DOHH2 (cell line): ENCODE data around the gene KLHL36.

Source experiments
- H3F3A ChIP-seq: fragments of 200-600 bp; sonication (generic), shearing (Covaris generic); 2 replicates; pipeline ENCODE4 v1.6.0; 2016; ENCODE audit warnings: antibody characterized with exemption, mild to moderate bottlenecking; ENCODE audit not compliant: control insufficient read depth, insufficient read depth
- H3K27ac ChIP-seq: fragments of 200-600 bp; sonication (generic); 2 replicates; pipeline ENCODE4 v1.5.1; 2014; ENCODE audit warnings: low read depth, mild to moderate bottlenecking, low read length, moderate library complexity
- H3K27me3 ChIP-seq: fragments of 200-600 bp; sonication (generic); 2 replicates; pipeline ENCODE4 v1.6.1; 2014; ENCODE audit warnings: mild to moderate bottlenecking, low read length, mixed read lengths; ENCODE audit not compliant: control insufficient read depth
- H3K36me3 ChIP-seq: fragments of 200-600 bp; sonication (generic); 2 replicates; pipeline ENCODE4 v1.6.1; 2014; ENCODE audit warnings: mild to moderate bottlenecking, low read length, moderate library complexity, mixed read lengths; ENCODE audit not compliant: control insufficient read depth
- H3K4me1 ChIP-seq: fragments of 200-600 bp; sonication (generic); 2 replicates; pipeline ENCODE4 v1.6.1; 2014; ENCODE audit warnings: mild to moderate bottlenecking, low read length, mixed read lengths; ENCODE audit not compliant: control insufficient read depth
- H3K4me2 ChIP-seq: fragments of 200-600 bp; sonication (generic); 2 replicates; pipeline ENCODE4 v1.6.0; 2014; ENCODE audit warnings: mild to moderate bottlenecking, low read length, moderate library complexity
- H3K4me3 ChIP-seq: fragments of 200-600 bp; sonication (generic); 2 replicates; pipeline ENCODE4 v1.5.1; 2014; ENCODE audit warnings: mild to moderate bottlenecking, low read length, mixed read lengths
- H3K79me2 ChIP-seq: fragments of 200-600 bp; sonication (generic); 2 replicates; pipeline ENCODE4 v1.6.1; 2014; ENCODE audit warnings: mild to moderate bottlenecking, low read length, mixed read lengths; ENCODE audit not compliant: control insufficient read depth
- H3K9me2 ChIP-seq: fragments of 200-600 bp; sonication (generic); replicated peaks from 2 replicates; pipeline ENCODE4 v1.6.1; 2014; ENCODE audit warnings: mild to moderate bottlenecking, low read length, mixed read lengths; ENCODE audit not compliant: control insufficient read depth
- H3K9me3 ChIP-seq: fragments of 200-600 bp; sonication (generic); 2 replicates; pipeline ENCODE4 v1.6.1; 2014; ENCODE audit warnings: antibody characterized with exemption, low read length, mixed read lengths; ENCODE audit not compliant: control insufficient read depth, insufficient read depth
- H4K20me1 ChIP-seq: fragments of 200-600 bp; sonication (generic); 2 replicates; pipeline ENCODE4 v1.6.0; 2014; ENCODE audit warnings: low read depth, mild to moderate bottlenecking, antibody characterized with exemption, low read length, moderate library complexity; ENCODE audit not compliant: control insufficient read depth, insufficient read depth
- CTCF ChIP-seq: fragments of 200-600 bp; sonication (generic); IDR thresholded peaks from one replicate; pipeline ENCODE4 v1.5.1; 2014; ENCODE audit warnings: antibody characterized with exemption, mild to moderate bottlenecking, low read depth, low read length; ENCODE audit not compliant: poor library complexity, severe bottlenecking
- EZH2phosphoT487 ChIP-seq: fragments of 200-600 bp; sonication (generic); IDR thresholded peaks from 2 replicates; pipeline ENCODE4 v1.6.1; 2017; ENCODE audit warnings: borderline replicate concordance, mild to moderate bottlenecking, antibody characterized with exemption, low read length, moderate library complexity, mixed read lengths

KLHL36 gene

GRCh38 chr16:84663433-84664101 is 15.3 kb downstream of the KLHL36 start:
- Histone ChIP-seq H3K4me2 (peak overlapping the region; percentile 79), H3K9me3 (no peaks in the 10 kb centered on the region), H3K9me2 (no peaks in the 10 kb centered on the region), H3K4me3 (peak overlapping the region; percentile 64), H3K27me3 (no peaks in the 10 kb centered on the region), H3K36me3 (peaks cover 42% of the 10 kb centered on the region), H3K79me2 (no peaks in the 10 kb centered on the region), H3K4me1 (peaks cover 40% of the 10 kb centered on the region), H4K20me1 (no peaks in the 10 kb centered on the region), H3F3A (peaks cover 3% of the 10 kb centered on the region; the same call in 1 of the 2 replicates), H3K27ac (peak overlapping the region; percentile 72)
- TF ChIP-seq EZH2phosphoT487 (no peak), CTCF (no peak)

GRCh38 chr16:84665359-84665758 is 17.0 kb downstream of the KLHL36 start:
- no peak for TF ChIP-seq EZH2phosphoT487
- H3K4me1 ChIP-seq, result peaks cover 40% of the 10 kb centered on the region
- peaks cover 3% of the 10 kb centered on the region; the same call in 1 of the 2 replicates for H3F3A ChIP-seq
- H3K36me3 ChIP-seq, result peaks cover 29% of the 10 kb centered on the region
- H3K9me3 ChIP-seq, result no peaks in the 10 kb centered on the region
- H3K9me2 ChIP-seq, result no peaks in the 10 kb centered on the region
- no peaks in the 10 kb centered on the region for H3K27me3 ChIP-seq
- H3K4me3 ChIP-seq, result no peak overlapping the region
- H3K79me2 ChIP-seq, result no peaks in the 10 kb centered on the region
- no peak overlapping the region for H3K27ac ChIP-seq
- H4K20me1 ChIP-seq, result no peaks in the 10 kb centered on the region
- H3K4me2 ChIP-seq, result peak overlapping the region; percentile 79; the same call in 1 of the 2 replicates

- Histone ChIP-seq H3K79me2 (no peaks in the 10 kb centered on the region), H3K27ac (no peak overlapping the region), H3K36me3 (peaks cover 29% of the 10 kb centered on the region), H4K20me1 (no peaks in the 10 kb centered on the region), H3K9me2 (no peaks in the 10 kb centered on the region), H3K9me3 (no peaks in the 10 kb centered on the region), H3K4me2 (no peak overlapping the region; the same call in 1 of the 2 replicates), H3F3A (peaks cover 3% of the 10 kb centered on the region; the same call in 1 of the 2 replicates), H3K4me1 (peaks cover 40% of the 10 kb centered on the region), H3K4me3 (no peak overlapping the region), H3K27me3 (no peaks in the 10 kb centered on the region)
- TF ChIP-seq EZH2phosphoT487 (no peak), CTCF (no peak)
Observed at GRCh38 chr16:84665843-84666242, 17.5 kb downstream of the KLHL36 start.

- Histone ChIP-seq H3F3A (peaks cover 3% of the 10 kb centered on the region; the same call in 1 of the 2 replicates), H3K9me2 (no peaks in the 10 kb centered on the region), H3K4me1 (peaks cover 38% of the 10 kb centered on the region), H3K9me3 (no peaks in the 10 kb centered on the region), H3K79me2 (no peaks in the 10 kb centered on the region), H3K27ac (no peak overlapping the region), H3K4me3 (no peak overlapping the region), H3K27me3 (peaks cover 8% of the 10 kb centered on the region), H3K36me3 (peaks cover 14% of the 10 kb centered on the region), H3K4me2 (no peak overlapping the region), H4K20me1 (no peaks in the 10 kb centered on the region)
- TF ChIP-seq CTCF, result no peak
- no peak for TF ChIP-seq EZH2phosphoT487
Observed at GRCh38 chr16:84667600-84668309, 19.4 kb downstream of the KLHL36 start.
